ENCODE results near the gene SNCG.
"Not testable (repeated sequence)": the region's sequence is repeated elsewhere in the genome, so short reads cannot be mapped to it uniquely, and the experiment has no call there.

The SNCG gene

GRCh38 chr10:86979296-86979818 lies 21.0 kb downstream of the SNCG start:
- DNase-seq = no peak

- DNase-seq = no peak
Observed at GRCh38 chr10:86979977-86980448, 21.6 kb downstream of the SNCG start.

GRCh38 chr10:86981020-86981419 lies 22.6 kb downstream of the SNCG start:
- DNase-seq = not testable (repeated sequence)

GRCh38 chr10:86981716-86982115 lies 23.3 kb downstream of the SNCG start:
- no peak for DNase-seq

- DNase-seq = not testable (repeated sequence)
Observed at GRCh38 chr10:86984498-86984897, 26.1 kb downstream of the SNCG start.

GRCh38 chr10:86988520-86988919 lies 30.1 kb downstream of the SNCG start:
- no peak for DNase-seq

GRCh38 chr10:86991362-86991761 lies 33.0 kb downstream of the SNCG start:
- not testable (repeated sequence) for DNase-seq

GRCh38 chr10:86992456-86992855 lies 34.1 kb downstream of the SNCG start:
- DNase-seq = no peak

GRCh38 chr10:86992929-86993328 lies 34.5 kb downstream of the SNCG start:
- no peak for DNase-seq

- not testable (repeated sequence) for DNase-seq
Observed at GRCh38 chr10:86999802-87000403, 41.5 kb downstream of the SNCG start.

GRCh38 chr10:87000491-87000890 lies 42.1 kb downstream of the SNCG start:
- no peak for DNase-seq

GRCh38 chr10:87007124-87007523 lies 48.7 kb downstream of the SNCG start:
- not testable (repeated sequence) for DNase-seq

GRCh38 chr10:87007674-87008073 lies 49.3 kb downstream of the SNCG start:
- not testable (repeated sequence) for DNase-seq

- not testable (repeated sequence) for DNase-seq
Observed at GRCh38 chr10:87008303-87008702, 49.9 kb downstream of the SNCG start.

- not testable (repeated sequence) for DNase-seq
Observed at GRCh38 chr10:87009134-87009696, 50.8 kb downstream of the SNCG start.

All from stimulated activated CD4-positive, alpha-beta T cell treated with anti-CD3 and anti-CD28 coated beads, Interleukin-1b, Interleukin-23, amount 100 ng/mL, for 48 hours (primary cell).